ENCODE measurements around the gene AGTRAP. TPM values are rescaled to one million over a fixed set of nuclear protein-coding genes. Genes with fewer than 3 reads are reported as not detected.

Gene AGTRAP
- total and polyA plus RNA-seq, 2 of the 8 experiments (the other 6 are each of a cell fraction or from before 2014, with no cell fraction given) = 69.7 to 192 TPM

DNA sequence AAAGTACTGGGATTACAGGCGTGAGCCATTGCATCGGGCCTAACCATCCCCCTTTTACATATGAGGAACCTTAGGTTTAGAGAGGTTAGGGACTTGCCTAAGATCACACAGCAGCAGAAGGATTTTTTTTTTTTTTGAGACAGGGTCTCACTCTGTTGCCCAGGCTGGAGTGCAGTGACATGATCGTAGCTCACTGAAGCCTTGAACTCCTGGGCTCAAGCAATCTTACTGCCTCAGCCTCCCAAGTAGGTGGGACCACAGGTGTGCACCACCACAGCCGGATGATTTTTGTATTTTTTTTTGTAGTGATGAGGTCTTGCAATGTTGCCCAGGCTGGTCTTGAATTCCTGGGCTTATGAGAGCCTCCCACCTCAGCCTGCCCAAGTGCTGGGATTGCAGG is 23.9 kb downstream of the AGTRAP start (continued):
- TF ChIP-seq, protein P1, sequence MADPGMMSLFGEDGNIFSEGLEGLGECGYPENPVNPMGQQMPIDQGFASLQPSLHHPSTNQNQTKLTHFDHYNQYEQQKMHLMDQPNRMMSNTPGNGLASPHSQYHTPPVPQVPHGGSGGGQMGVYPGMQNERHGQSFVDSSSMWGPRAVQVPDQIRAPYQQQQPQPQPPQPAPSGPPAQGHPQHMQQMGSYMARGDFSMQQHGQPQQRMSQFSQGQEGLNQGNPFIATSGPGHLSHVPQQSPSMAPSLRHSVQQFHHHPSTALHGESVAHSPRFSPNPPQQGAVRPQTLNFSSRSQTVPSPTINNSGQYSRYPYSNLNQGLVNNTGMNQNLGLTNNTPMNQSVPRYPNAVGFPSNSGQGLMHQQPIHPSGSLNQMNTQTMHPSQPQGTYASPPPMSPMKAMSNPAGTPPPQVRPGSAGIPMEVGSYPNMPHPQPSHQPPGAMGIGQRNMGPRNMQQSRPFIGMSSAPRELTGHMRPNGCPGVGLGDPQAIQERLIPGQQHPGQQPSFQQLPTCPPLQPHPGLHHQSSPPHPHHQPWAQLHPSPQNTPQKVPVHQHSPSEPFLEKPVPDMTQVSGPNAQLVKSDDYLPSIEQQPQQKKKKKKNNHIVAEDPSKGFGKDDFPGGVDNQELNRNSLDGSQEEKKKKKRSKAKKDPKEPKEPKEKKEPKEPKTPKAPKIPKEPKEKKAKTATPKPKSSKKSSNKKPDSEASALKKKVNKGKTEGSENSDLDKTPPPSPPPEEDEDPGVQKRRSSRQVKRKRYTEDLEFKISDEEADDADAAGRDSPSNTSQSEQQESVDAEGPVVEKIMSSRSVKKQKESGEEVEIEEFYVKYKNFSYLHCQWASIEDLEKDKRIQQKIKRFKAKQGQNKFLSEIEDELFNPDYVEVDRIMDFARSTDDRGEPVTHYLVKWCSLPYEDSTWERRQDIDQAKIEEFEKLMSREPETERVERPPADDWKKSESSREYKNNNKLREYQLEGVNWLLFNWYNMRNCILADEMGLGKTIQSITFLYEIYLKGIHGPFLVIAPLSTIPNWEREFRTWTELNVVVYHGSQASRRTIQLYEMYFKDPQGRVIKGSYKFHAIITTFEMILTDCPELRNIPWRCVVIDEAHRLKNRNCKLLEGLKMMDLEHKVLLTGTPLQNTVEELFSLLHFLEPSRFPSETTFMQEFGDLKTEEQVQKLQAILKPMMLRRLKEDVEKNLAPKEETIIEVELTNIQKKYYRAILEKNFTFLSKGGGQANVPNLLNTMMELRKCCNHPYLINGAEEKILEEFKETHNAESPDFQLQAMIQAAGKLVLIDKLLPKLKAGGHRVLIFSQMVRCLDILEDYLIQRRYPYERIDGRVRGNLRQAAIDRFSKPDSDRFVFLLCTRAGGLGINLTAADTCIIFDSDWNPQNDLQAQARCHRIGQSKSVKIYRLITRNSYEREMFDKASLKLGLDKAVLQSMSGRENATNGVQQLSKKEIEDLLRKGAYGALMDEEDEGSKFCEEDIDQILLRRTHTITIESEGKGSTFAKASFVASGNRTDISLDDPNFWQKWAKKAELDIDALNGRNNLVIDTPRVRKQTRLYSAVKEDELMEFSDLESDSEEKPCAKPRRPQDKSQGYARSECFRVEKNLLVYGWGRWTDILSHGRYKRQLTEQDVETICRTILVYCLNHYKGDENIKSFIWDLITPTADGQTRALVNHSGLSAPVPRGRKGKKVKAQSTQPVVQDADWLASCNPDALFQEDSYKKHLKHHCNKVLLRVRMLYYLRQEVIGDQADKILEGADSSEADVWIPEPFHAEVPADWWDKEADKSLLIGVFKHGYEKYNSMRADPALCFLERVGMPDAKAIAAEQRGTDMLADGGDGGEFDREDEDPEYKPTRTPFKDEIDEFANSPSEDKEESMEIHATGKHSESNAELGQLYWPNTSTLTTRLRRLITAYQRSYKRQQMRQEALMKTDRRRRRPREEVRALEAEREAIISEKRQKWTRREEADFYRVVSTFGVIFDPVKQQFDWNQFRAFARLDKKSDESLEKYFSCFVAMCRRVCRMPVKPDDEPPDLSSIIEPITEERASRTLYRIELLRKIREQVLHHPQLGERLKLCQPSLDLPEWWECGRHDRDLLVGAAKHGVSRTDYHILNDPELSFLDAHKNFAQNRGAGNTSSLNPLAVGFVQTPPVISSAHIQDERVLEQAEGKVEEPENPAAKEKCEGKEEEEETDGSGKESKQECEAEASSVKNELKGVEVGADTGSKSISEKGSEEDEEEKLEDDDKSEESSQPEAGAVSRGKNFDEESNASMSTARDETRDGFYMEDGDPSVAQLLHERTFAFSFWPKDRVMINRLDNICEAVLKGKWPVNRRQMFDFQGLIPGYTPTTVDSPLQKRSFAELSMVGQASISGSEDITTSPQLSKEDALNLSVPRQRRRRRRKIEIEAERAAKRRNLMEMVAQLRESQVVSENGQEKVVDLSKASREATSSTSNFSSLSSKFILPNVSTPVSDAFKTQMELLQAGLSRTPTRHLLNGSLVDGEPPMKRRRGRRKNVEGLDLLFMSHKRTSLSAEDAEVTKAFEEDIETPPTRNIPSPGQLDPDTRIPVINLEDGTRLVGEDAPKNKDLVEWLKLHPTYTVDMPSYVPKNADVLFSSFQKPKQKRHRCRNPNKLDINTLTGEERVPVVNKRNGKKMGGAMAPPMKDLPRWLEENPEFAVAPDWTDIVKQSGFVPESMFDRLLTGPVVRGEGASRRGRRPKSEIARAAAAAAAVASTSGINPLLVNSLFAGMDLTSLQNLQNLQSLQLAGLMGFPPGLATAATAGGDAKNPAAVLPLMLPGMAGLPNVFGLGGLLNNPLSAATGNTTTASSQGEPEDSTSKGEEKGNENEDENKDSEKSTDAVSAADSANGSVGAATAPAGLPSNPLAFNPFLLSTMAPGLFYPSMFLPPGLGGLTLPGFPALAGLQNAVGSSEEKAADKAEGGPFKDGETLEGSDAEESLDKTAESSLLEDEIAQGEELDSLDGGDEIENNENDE (IDR thresholded peaks at IDR 0.05; ENCODE audit: insufficient replicate concordance, low read length) = no peak
- TF ChIP-seq, protein P2, sequence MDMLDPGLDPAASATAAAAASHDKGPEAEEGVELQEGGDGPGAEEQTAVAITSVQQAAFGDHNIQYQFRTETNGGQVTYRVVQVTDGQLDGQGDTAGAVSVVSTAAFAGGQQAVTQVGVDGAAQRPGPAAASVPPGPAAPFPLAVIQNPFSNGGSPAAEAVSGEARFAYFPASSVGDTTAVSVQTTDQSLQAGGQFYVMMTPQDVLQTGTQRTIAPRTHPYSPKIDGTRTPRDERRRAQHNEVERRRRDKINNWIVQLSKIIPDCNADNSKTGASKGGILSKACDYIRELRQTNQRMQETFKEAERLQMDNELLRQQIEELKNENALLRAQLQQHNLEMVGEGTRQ (IDR thresholded peaks at IDR 0.05; ENCODE audit: low read length) = no peak
- TF ChIP-seq TBP (IDR thresholded peaks at IDR 0.05; ENCODE audit: low read depth, low read length) (no peak), RFX5 (IDR thresholded peaks at IDR 0.05; ENCODE audit: borderline replicate concordance, low read depth, low read length) (no peak), KDM4A (IDR thresholded peaks at IDR 0.05; ENCODE audit: low read depth, low read length, severe bottlenecking) (no peak), EGR1 (IDR thresholded peaks at IDR 0.05; ENCODE audit: borderline replicate concordance, low read depth, low read length) (no peak), TEAD4 (IDR thresholded peaks at IDR 0.05; ENCODE audit: low read depth, low read length) (no peak)

Measured in H1 (cell line).